Pancreas (tissue), 10 donors: ENCODE results near the gene TDRD5. TPM values are rescaled to one million over a fixed set of nuclear protein-coding genes. Genes with fewer than 3 reads are reported as not detected.

Experiments used
- ATAC-seq, 4 donors: fragments of 200-7000 bp; cut with Tn5 transposase; one replicate each; pipeline versions ENCODE4 v1.8.0 to v1.9.1; 2020; ENCODE audit warnings: mild to moderate bottlenecking in 4 of 4, moderate library complexity in 4 of 4
- DNase-seq, 6 donors: peaks; one replicate each; pipeline ENCODE4 v3.0.0-alpha.2; 2020
- FAIRE-seq: peaks from 2 replicates; lab custom pipeline; 2012; peaks lifted over from hg19 to GRCh38; lab: Jason Lieb, UNC
- H3K27ac ChIP-seq, 4 donors: fragments of 200-600 bp; sonication (generic); 1 replicate in 3 of 4; 2 replicates in 1 of 4; pipeline versions ENCODE4 v1.5.0 to v1.8.0; 2020
- H3K27me3 ChIP-seq, 4 donors: fragments of 200-600 bp; one replicate each; pipeline ENCODE4 v1.8.0; 2021
- H3K36me3 ChIP-seq, 3 donors: fragments of 200-600 bp; sonication (generic) in 1 of 3; one replicate each; pipeline versions ENCODE4 v1.5.0 to v1.8.0; 2020 to 2021
- H3K4me1 ChIP-seq, 3 donors: fragments of 200-600 bp; one replicate each; pipeline ENCODE4 v1.8.0; 2021
- H3K4me3 ChIP-seq, 4 donors: fragments of 200-600 bp; sonication (generic) in 2 of 4; one replicate each; pipeline versions ENCODE4 v1.5.0 to v1.8.0; 2020 to 2021
- H3K9me3 ChIP-seq, 4 donors: fragments of 200-600 bp; one replicate each; pipeline ENCODE4 v1.8.0; 2021
- WGBS, 2 donors: extraction: QIAGEN DNeasy Blood & Tissue Kit; methylation state at CpG; one replicate each; pipeline ENCODE4 v1.1.7; 2013; 5-methylcytosine and 5-hydroxymethylcytosine counted together
- intact Hi-C, 3 donors: fragments of 100-400 bp; cut with DNase I; formaldehyde crosslinking; loops; one replicate each; pipeline versions ENCODE4 v1.11.1 to v1.14.2; 2022
- polyA plus RNA-seq, 2 donors: library from polyadenylated mRNA; stranded (reverse); fragments of 200-250 nt; gene quantifications; one replicate each; pipeline ENCODE4 v1.2.3, GENCODE V29; 2013
- total RNA-seq, 6 donors: library from RNA; stranded (reverse); fragmentation: NEBNext Ultra II Directional in 4 of 6; extraction: Animal tissue kit (Norgen Biotek cat#: 25700) in 4 of 6; gene quantifications; one replicate each; pipeline versions ENCODE4 v1.2.1 to v1.2.4, GENCODE V29; 2021 to 2023
- TF ChIP-seq, protein P1 (sequence below), 4 donors: fragments of 200-600 bp; sonication (generic) in 3 of 4; IDR thresholded peaks; one replicate each; pipeline versions ENCODE4 v1.5.0 to v1.8.0; 2021; ENCODE audit warnings: antibody characterized with exemption in 4 of 4
- donor health status: healthy with polysubstance abuse.
- donor health status: DM: no; HTN: no; CAD: no; lungs with moderate emphysema.
- donor health status: DM: no; HTN: no; CAD: no.
- donor health status: control.
- donor health status: control.
- donor health status: Bipolar disorder and iron deficiency.
- donor health status: DM: yes; HTN: yes; CAD: no.
- donor health status: DM: no; HTN: no; CAD: no.
- donor health status: DM: no; HTN: no; CAD: no.
- donor health status: DM: yes; HTN: yes; CAD: no.

The TDRD5 gene
- total and polyA plus RNA-seq, 8 donors: 0.06 to 1.5 (median 0.23) TPM; not detected in 1

DNA sequence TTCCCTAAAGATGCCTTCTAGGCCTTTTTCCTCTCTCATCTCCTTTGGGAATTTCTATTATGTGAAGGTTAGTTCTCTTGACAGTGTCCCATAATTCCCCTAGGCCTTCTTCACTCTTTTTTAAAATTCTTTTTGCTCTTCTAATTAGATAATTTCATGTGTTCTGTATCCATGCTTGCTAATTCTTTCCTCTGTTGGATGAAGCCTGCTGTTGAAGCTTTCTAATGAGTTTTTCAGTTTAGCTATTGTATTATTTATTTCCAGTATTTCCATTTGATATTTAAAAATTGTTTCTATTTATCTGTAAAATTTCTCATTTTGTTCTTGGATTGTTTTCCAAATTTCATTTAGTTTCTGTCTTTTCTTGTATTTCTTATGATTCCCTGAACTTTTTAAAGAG, 123.0 kb downstream of the TDRD5 start:
- ATAC-seq: no peak
- H3K4me3 ChIP-seq: no peak overlapping the region
- peaks cover 0 to 3% (median 0%) of the 10 kb centered on the region in 4 donors for H3K27me3 ChIP-seq
- DNase-seq: no peak
- no peaks in the 10 kb centered on the region for H3K9me3 ChIP-seq
- no peak for FAIRE-seq
- TF ChIP-seq, protein P1, sequence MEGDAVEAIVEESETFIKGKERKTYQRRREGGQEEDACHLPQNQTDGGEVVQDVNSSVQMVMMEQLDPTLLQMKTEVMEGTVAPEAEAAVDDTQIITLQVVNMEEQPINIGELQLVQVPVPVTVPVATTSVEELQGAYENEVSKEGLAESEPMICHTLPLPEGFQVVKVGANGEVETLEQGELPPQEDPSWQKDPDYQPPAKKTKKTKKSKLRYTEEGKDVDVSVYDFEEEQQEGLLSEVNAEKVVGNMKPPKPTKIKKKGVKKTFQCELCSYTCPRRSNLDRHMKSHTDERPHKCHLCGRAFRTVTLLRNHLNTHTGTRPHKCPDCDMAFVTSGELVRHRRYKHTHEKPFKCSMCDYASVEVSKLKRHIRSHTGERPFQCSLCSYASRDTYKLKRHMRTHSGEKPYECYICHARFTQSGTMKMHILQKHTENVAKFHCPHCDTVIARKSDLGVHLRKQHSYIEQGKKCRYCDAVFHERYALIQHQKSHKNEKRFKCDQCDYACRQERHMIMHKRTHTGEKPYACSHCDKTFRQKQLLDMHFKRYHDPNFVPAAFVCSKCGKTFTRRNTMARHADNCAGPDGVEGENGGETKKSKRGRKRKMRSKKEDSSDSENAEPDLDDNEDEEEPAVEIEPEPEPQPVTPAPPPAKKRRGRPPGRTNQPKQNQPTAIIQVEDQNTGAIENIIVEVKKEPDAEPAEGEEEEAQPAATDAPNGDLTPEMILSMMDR (IDR thresholded peaks at IDR 0.05): no peak
- peaks cover 0 to 3% (median 0%) of the 10 kb centered on the region in 3 donors for H3K4me1 ChIP-seq
- H3K27ac ChIP-seq: no peak overlapping the region
- intact Hi-C loops: no loop called here
- no peaks in the 10 kb centered on the region for H3K36me3 ChIP-seq

DNA sequence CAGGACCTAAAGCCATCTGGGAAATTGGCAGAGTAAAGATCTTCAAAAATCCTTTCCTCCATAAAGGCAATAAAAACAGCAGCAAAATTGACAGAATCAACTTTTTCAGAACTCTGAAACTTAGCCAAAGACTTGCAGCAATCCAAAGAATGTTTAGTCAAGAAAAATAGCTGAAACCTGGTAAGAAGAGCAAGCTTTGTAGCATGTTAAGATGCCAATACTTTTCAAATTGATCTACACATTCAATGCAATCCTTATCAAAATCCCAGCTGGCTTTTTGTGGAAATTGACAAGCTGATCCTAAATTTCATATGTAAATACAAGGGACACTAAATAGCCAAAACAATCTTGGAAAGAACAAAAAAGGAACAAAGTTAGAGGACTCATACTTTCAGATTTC, 127.6 kb downstream of the TDRD5 start:
- FAIRE-seq: no peak
- Histone ChIP-seq H3K4me1 (no peaks in the 10 kb centered on the region), H3K36me3 (no peaks in the 10 kb centered on the region), H3K4me3 (no peak overlapping the region), H3K27me3 (peaks cover 0 to 3% (median 0%) of the 10 kb centered on the region in 4 donors), H3K9me3 (no peaks in the 10 kb centered on the region), H3K27ac (no peak overlapping the region)
- intact Hi-C loops: no loop called here
- DNase-seq: no peak
- ATAC-seq: no peak
- TF ChIP-seq, protein P1 (IDR thresholded peaks at IDR 0.05): no peak

DNA sequence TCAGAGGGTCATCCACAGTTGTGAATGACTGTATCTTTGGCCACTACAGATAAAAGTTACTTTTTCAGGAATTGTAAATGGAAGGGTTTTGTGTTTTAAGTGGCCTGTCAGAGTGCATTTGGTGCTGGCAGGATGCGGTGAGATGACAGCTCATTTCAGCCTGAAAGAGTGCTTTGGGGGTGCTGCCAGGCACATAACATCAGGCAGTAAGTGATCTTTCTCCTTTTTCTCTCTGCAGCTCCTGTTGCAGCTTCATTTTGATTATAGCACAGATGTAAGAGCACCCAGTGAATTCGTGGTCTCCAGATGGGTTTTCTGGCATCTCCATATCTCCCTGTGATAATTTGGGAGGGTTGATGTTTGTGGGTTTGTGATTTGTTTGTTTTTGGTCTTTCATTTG, 136.6 kb downstream of the TDRD5 start:
- Histone ChIP-seq H3K27me3 (no peaks in the 10 kb centered on the region), H3K4me3 (no peak overlapping the region), H3K36me3 (no peaks in the 10 kb centered on the region), H3K27ac (no peak overlapping the region), H3K9me3 (no peaks in the 10 kb centered on the region), H3K4me1 (no peaks in the 10 kb centered on the region)
- ATAC-seq (no peak), FAIRE-seq (no peak), DNase-seq (no peak)
- 34 to 36% methylated on average over 2 of the region's 2 CpGs for WGBS, 2 donors
- TF ChIP-seq, protein P1 (IDR thresholded peaks at IDR 0.05): no peak
- intact Hi-C loops: no loop called here

DNA sequence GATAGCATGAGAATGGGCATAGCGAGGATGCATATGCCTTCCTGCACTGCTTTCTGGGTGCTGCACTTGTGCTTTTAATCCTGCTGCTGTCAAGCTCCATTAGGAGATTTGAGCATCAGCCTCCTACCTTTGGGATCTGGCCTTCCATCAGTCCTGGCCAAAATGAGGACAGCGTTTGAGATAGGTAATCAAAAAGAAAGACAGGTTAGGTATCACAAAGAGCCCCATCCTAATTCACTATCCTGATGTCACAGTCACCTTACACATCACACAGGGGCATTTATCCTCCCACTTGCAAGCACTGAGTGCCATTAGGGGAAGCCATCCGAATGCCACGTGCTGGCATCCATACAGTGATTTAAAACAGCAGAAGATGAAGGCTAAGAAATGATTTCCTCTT, 138.2 kb downstream of the TDRD5 start:
- TF ChIP-seq, protein P1 (IDR thresholded peaks at IDR 0.05): no peak
- no peak overlapping the region for H3K27ac ChIP-seq
- H3K36me3 ChIP-seq: no peaks in the 10 kb centered on the region
- intact Hi-C loops: no loop called here
- no peaks in the 10 kb centered on the region for H3K27me3 ChIP-seq
- DNase-seq (no peak), ATAC-seq (no peak), FAIRE-seq (no peak)
- no peak overlapping the region for H3K4me3 ChIP-seq
- no peaks in the 10 kb centered on the region for H3K9me3 ChIP-seq
- 73 to 80% methylated on average over 4 of the region's 4 CpGs for WGBS, 2 donors
- no peaks in the 10 kb centered on the region for H3K4me1 ChIP-seq

DNA sequence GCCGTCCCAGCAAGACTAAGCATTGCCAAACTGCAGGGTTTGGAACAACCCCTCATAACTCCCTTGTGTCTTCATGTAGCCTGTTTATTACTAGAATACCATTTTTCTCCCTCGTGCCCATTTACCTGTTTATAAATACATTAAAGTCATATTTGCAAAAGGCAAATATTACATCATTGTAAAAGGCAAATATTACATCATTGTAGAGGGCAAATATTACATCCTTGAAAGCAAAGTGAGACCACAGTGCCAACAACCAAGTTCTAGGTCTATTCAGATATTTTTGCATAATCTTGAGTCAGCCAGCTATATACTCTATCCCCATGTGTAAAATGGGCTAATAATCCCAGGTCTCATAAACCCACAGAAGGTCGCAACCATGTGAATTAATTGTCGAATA, 140.0 kb downstream of the TDRD5 start:
- 67% methylated on average over 4 of the region's 4 CpGs for WGBS, 2 donors
- Histone ChIP-seq H3K9me3 (no peaks in the 10 kb centered on the region), H3K27ac (no peak overlapping the region), H3K4me3 (no peak overlapping the region), H3K27me3 (no peaks in the 10 kb centered on the region), H3K4me1 (no peaks in the 10 kb centered on the region), H3K36me3 (no peaks in the 10 kb centered on the region)
- TF ChIP-seq, protein P1 (IDR thresholded peaks at IDR 0.05): no peak
- FAIRE-seq: no peak
- no peak for ATAC-seq
- intact Hi-C loops: no loop called here
- no peak for DNase-seq

Other genes with a start within 250 kb of the TDRD5 start
- under 1 TPM in 4 of 6 donors, not detected in 2; 0.09 to 0.42 (median 0.30) TPM for gene AXDND1, start 225.9 kb upstream of the TDRD5 start, total RNA-seq
- under 1 TPM; 0.34 to 0.45 TPM for gene AXDND1, start 225.9 kb upstream of the TDRD5 start, polyA plus RNA-seq
- under 1 TPM in 1 of 6 donors, not detected in 5; 0.12 TPM for gene NPHS2, start 15.9 kb upstream of the TDRD5 start, total RNA-seq
- not detected for gene NPHS2, start 15.9 kb upstream of the TDRD5 start, polyA plus RNA-seq
- gene FAM163A, start 151.5 kb downstream of the TDRD5 start, total RNA-seq: under 1 TPM in 3 of 6 donors, not detected in 3; 0.06 to 0.18 (median 0.12) TPM
- under 1 TPM; 0.15 to 0.28 TPM for gene FAM163A, start 151.5 kb downstream of the TDRD5 start, polyA plus RNA-seq